ENCODE data around the gene DUSP15.

DUSP15 gene

DNA sequence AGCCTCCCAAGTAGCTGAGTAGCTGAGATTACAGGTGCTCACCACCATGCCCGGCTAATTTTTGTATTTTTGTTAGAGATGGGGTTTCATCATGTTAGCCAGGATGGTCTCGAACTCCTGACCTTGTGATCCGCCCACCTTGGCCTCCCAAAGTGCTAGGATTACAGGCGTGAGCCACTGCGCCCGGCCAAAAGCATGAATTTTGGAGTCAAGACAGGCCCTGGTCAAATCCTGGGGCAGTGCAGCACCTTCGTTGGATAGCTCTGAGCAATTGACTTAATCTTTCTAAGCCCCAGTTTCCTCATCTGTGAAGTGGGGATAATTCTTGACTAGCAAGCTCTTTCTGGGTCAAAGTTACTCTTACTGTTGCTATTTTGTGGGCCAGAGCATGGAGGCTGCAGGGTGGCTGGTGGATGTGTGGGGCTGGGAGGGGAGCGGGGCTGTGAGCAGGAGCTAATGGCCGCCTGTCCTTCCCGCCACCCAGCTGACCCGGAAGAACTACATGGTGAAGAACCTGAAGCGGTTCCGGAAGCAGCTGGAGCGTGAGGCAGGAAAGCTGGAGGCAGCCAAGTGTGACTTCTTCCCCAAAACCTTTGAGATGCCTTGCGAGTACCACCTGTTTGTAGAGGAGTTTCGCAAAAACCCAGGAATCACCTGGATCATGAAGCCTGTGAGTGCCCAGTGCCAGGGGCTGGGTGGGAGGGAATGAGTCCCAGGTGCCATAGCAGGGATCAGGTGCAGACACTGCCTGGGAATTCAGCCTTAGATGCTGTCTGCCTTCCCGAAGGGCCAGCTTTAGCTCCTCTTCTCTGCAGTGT, 39.1 kb upstream of the DUSP15 start:
- H3K9me3 ChIP-seq (ENCODE audit: control insufficient read depth in 1 of 2, low read length in 2 of 2) = no peaks in the 10 kb centered on the region
- no peak overlapping the region for H3K4me3 ChIP-seq (ENCODE audit: low read depth in 1 of 2, low read length in 2 of 2)
- H3K4me1 ChIP-seq (ENCODE audit: control insufficient read depth in 1 of 2, insufficient read depth in 2 of 2, low read length in 2 of 2) = no peaks in the 10 kb centered on the region
- H3K36me3 ChIP-seq (ENCODE audit: control insufficient read depth in 1 of 2, insufficient read depth in 2 of 2, low read length in 2 of 2) = no peaks in the 10 kb centered on the region
- H3K27ac ChIP-seq (ENCODE audit: low read length) = no peak overlapping the region
- H3K27me3 ChIP-seq (ENCODE audit: low read depth, low read length) = no peaks in the 10 kb centered on the region

DNA sequence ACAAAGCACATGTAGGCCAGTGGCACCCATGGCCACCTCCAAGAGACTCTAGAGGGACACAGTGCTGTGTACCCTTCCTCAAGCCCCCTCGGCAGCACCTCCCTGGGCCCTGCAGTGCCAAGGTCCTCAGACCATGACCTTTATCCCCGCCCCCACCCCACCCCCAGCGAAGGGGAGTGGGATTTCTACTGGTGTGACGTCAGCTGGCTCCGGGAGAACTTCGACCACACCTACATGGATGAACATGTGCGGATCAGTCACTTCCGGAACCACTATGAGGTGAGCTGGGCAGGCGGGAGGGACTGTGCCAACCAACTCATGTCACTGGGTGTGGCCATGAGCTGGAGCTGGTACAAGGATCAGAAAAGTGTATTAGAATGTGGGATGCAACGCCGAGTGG, 38.1 kb upstream of the DUSP15 start:
- Histone ChIP-seq H3K36me3 (ENCODE audit: control insufficient read depth in 1 of 2, insufficient read depth in 2 of 2, low read length in 2 of 2) (no peaks in the 10 kb centered on the region), H3K27me3 (ENCODE audit: low read depth, low read length) (no peaks in the 10 kb centered on the region), H3K9me3 (ENCODE audit: control insufficient read depth in 1 of 2, low read length in 2 of 2) (no peaks in the 10 kb centered on the region), H3K4me3 (ENCODE audit: low read depth in 1 of 2, low read length in 2 of 2) (no peak overlapping the region), H3K4me1 (ENCODE audit: control insufficient read depth in 1 of 2, insufficient read depth in 2 of 2, low read length in 2 of 2) (no peaks in the 10 kb centered on the region), H3K27ac (ENCODE audit: low read length) (no peak overlapping the region)

- Histone ChIP-seq H3K36me3 (ENCODE audit: control insufficient read depth in 1 of 2, insufficient read depth in 2 of 2, low read length in 2 of 2) (no peaks in the 10 kb centered on the region), H3K27ac (ENCODE audit: low read length) (no peak overlapping the region), H3K27me3 (ENCODE audit: low read depth, low read length) (no peaks in the 10 kb centered on the region), H3K4me1 (ENCODE audit: control insufficient read depth in 1 of 2, insufficient read depth in 2 of 2, low read length in 2 of 2) (no peaks in the 10 kb centered on the region), H3K9me3 (ENCODE audit: control insufficient read depth in 1 of 2, low read length in 2 of 2) (no peaks in the 10 kb centered on the region), H3K4me3 (ENCODE audit: low read depth in 1 of 2, low read length in 2 of 2) (no peak overlapping the region)
Measured at GRCh38 chr20:31908016-31908415, 37.7 kb upstream of the DUSP15 start.

- Histone ChIP-seq H3K4me3 (ENCODE audit: low read depth in 1 of 2, low read length in 2 of 2) (no peak overlapping the region), H3K27ac (ENCODE audit: low read length) (no peak overlapping the region), H3K36me3 (ENCODE audit: control insufficient read depth in 1 of 2, insufficient read depth in 2 of 2, low read length in 2 of 2) (no peaks in the 10 kb centered on the region), H3K27me3 (ENCODE audit: low read depth, low read length) (no peaks in the 10 kb centered on the region), H3K9me3 (ENCODE audit: control insufficient read depth in 1 of 2, low read length in 2 of 2) (no peaks in the 10 kb centered on the region), H3K4me1 (ENCODE audit: control insufficient read depth in 1 of 2, insufficient read depth in 2 of 2, low read length in 2 of 2) (no peaks in the 10 kb centered on the region)
Measured at GRCh38 chr20:31907046-31907445, 36.7 kb upstream of the DUSP15 start.

GRCh38 chr20:31906001-31906400, 35.7 kb upstream of the DUSP15 start:
- Histone ChIP-seq H3K36me3 (ENCODE audit: control insufficient read depth in 1 of 2, insufficient read depth in 2 of 2, low read length in 2 of 2) (no peaks in the 10 kb centered on the region), H3K9me3 (ENCODE audit: control insufficient read depth in 1 of 2, low read length in 2 of 2) (no peaks in the 10 kb centered on the region), H3K4me3 (ENCODE audit: low read depth in 1 of 2, low read length in 2 of 2) (no peak overlapping the region), H3K4me1 (ENCODE audit: control insufficient read depth in 1 of 2, insufficient read depth in 2 of 2, low read length in 2 of 2) (no peaks in the 10 kb centered on the region), H3K27ac (ENCODE audit: low read length) (no peak overlapping the region), H3K27me3 (ENCODE audit: low read depth, low read length) (no peaks in the 10 kb centered on the region)

DNA sequence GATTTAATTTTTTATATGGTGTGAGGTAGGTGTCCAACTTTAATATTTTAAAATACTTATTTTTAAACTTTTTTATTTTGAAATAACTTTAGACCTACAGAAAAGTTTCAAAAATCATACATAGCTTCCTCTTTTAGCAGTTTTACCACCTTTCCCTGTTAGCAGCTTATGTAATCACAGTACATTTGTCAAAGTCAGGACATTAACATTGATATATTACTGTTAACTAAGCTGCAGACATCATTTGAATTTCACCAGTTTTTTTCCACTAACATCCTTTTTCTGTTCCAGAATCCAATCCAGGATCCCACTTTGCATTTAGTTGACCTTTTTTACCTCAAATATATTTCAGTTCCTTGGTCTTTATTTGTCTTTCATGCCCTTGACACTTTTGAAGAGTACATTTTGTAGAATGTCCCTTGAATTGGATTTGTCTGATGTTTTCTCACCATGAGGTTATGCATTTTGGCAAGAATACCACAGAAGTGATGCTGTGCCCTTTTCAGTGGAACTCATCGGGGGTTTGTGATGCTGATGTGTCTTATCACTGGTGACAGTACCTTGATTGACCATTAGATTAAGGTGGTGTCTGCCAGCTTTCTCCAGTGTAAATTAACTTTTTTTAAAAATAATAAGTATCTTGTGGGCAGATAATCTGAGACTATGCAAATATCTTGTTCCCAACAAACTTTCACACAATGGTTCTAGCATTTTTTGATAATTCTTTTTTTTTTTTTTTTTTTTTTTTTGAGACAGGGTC, 33.5 kb upstream of the DUSP15 start:
- Histone ChIP-seq H3K27ac (ENCODE audit: low read length) (no peak overlapping the region), H3K9me3 (ENCODE audit: control insufficient read depth in 1 of 2, low read length in 2 of 2) (no peaks in the 10 kb centered on the region), H3K4me3 (ENCODE audit: low read depth in 1 of 2, low read length in 2 of 2) (no peak overlapping the region), H3K27me3 (ENCODE audit: low read depth, low read length) (no peaks in the 10 kb centered on the region), H3K36me3 (ENCODE audit: control insufficient read depth in 1 of 2, insufficient read depth in 2 of 2, low read length in 2 of 2) (no peaks in the 10 kb centered on the region), H3K4me1 (ENCODE audit: control insufficient read depth in 1 of 2, insufficient read depth in 2 of 2, low read length in 2 of 2) (no peaks in the 10 kb centered on the region)

- no peaks in the 10 kb centered on the region for H3K27me3 ChIP-seq (ENCODE audit: low read depth, low read length)
- H3K4me1 ChIP-seq (ENCODE audit: control insufficient read depth in 1 of 2, insufficient read depth in 2 of 2, low read length in 2 of 2) = no peaks in the 10 kb centered on the region
- no peak overlapping the region for H3K27ac ChIP-seq (ENCODE audit: low read length)
- H3K36me3 ChIP-seq (ENCODE audit: control insufficient read depth in 1 of 2, insufficient read depth in 2 of 2, low read length in 2 of 2) = no peaks in the 10 kb centered on the region
- H3K4me3 ChIP-seq (ENCODE audit: low read depth in 1 of 2, low read length in 2 of 2) = no peak overlapping the region
- H3K9me3 ChIP-seq (ENCODE audit: control insufficient read depth in 1 of 2, low read length in 2 of 2) = no peaks in the 10 kb centered on the region
Measured at GRCh38 chr20:31901615-31902014, 31.3 kb upstream of the DUSP15 start.

GRCh38 chr20:31897541-31897940, 27.2 kb upstream of the DUSP15 start:
- H3K9me3 ChIP-seq (ENCODE audit: control insufficient read depth in 1 of 2, low read length in 2 of 2) = no peaks in the 10 kb centered on the region
- no peaks in the 10 kb centered on the region for H3K4me1 ChIP-seq (ENCODE audit: control insufficient read depth in 1 of 2, insufficient read depth in 2 of 2, low read length in 2 of 2)
- no peak overlapping the region for H3K4me3 ChIP-seq (ENCODE audit: low read depth in 1 of 2, low read length in 2 of 2)
- no peak overlapping the region for H3K27ac ChIP-seq (ENCODE audit: low read length)
- H3K27me3 ChIP-seq (ENCODE audit: low read depth, low read length) = no peaks in the 10 kb centered on the region
- no peaks in the 10 kb centered on the region for H3K36me3 ChIP-seq (ENCODE audit: control insufficient read depth in 1 of 2, insufficient read depth in 2 of 2, low read length in 2 of 2)

DNA sequence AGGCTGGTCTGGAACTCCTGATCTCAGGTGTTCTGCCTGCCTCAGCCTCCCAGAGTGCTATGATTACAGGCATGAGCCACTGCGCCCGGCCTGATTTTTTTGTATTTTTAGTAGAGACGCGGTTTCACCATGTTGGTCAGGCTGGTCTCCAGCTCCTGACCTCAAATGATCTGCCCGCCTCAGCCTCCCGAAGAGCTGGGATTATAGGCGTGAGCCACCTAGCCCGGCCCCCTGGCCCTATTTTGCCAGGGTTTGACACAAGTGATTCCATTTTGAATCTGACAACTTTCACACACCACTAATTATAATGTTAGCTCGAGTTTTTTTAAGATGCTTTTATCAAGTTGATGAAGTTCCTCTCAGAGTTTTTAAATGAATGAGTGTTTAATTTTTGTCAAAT, 25.7 kb upstream of the DUSP15 start:
- Histone ChIP-seq H3K9me3 (ENCODE audit: control insufficient read depth in 1 of 2, low read length in 2 of 2) (no peaks in the 10 kb centered on the region), H3K4me3 (ENCODE audit: low read depth in 1 of 2, low read length in 2 of 2) (no peak overlapping the region), H3K27me3 (ENCODE audit: low read depth, low read length) (no peaks in the 10 kb centered on the region), H3K36me3 (ENCODE audit: control insufficient read depth in 1 of 2, insufficient read depth in 2 of 2, low read length in 2 of 2) (no peaks in the 10 kb centered on the region), H3K4me1 (ENCODE audit: control insufficient read depth in 1 of 2, insufficient read depth in 2 of 2, low read length in 2 of 2) (no peaks in the 10 kb centered on the region), H3K27ac (ENCODE audit: low read length) (no peak overlapping the region)

GRCh38 chr20:31894980-31895675, 24.8 kb upstream of the DUSP15 start:
- no peaks in the 10 kb centered on the region for H3K36me3 ChIP-seq (ENCODE audit: control insufficient read depth in 1 of 2, insufficient read depth in 2 of 2, low read length in 2 of 2)
- no peaks in the 10 kb centered on the region for H3K4me1 ChIP-seq (ENCODE audit: control insufficient read depth in 1 of 2, insufficient read depth in 2 of 2, low read length in 2 of 2)
- H3K4me3 ChIP-seq (ENCODE audit: low read depth in 1 of 2, low read length in 2 of 2) = no peak overlapping the region
- no peak overlapping the region for H3K27ac ChIP-seq (ENCODE audit: low read length)
- H3K9me3 ChIP-seq (ENCODE audit: control insufficient read depth in 1 of 2, low read length in 2 of 2) = no peaks in the 10 kb centered on the region
- no peaks in the 10 kb centered on the region for H3K27me3 ChIP-seq (ENCODE audit: low read depth, low read length)

DNA sequence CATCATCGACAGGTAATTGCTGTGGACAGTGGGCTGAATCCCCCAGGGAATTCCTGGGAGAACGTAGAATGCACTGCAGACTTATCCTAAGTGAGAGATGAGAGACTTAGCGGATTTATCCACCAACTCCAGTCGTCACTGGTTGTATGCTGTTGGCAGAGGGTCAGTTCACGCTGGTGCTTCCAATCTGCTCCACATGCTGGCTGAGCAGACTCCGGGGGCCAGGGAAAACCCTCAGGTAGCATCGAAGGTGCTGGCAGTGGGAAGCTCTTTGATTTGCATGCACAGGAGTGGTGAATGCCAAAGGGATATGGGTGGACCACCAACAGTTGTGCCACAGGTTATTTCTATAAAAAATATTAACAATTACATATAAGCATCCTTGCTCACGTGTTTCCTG, 20.3 kb upstream of the DUSP15 start:
- no peaks in the 10 kb centered on the region for H3K36me3 ChIP-seq (ENCODE audit: control insufficient read depth in 1 of 2, insufficient read depth in 2 of 2, low read length in 2 of 2)
- H3K27ac ChIP-seq (ENCODE audit: low read length) = no peak overlapping the region
- H3K4me1 ChIP-seq (ENCODE audit: control insufficient read depth in 1 of 2, insufficient read depth in 2 of 2, low read length in 2 of 2) = no peaks in the 10 kb centered on the region
- H3K4me3 ChIP-seq (ENCODE audit: low read depth in 1 of 2, low read length in 2 of 2) = no peak overlapping the region
- no peaks in the 10 kb centered on the region for H3K9me3 ChIP-seq (ENCODE audit: control insufficient read depth in 1 of 2, low read length in 2 of 2)
- H3K27me3 ChIP-seq (ENCODE audit: low read depth, low read length) = no peaks in the 10 kb centered on the region
